Liver (tissue), 9 donors: ENCODE measurements around the gene DIS3L2. TPM values are rescaled to one million over a fixed set of nuclear protein-coding genes. Genes with fewer than 3 reads are reported as not detected.
A peak's percentile ranks its signal among the peaks of the same experiment; 100 is the strongest.

ENCODE experiments used
- DNase-seq: peaks from one replicate; pipeline ENCODE4 v3.0.0-alpha.2; 2017; ENCODE audit warnings: low spot score
- H3K27ac ChIP-seq, 2 donors: one replicate each; pipeline ENCODE4 v1.7.0; 2013; ENCODE audit warnings: inconsistent platforms in 2 of 2, low read length in 2 of 2, control low read depth in 1 of 2, low read depth in 1 of 2, mild to moderate bottlenecking in 1 of 2
- H3K27me3 ChIP-seq, 4 donors: one replicate each; pipeline versions ENCODE4 v1.6.1 to v1.7.0; 2013; ENCODE audit warnings: low read length in 3 of 4, inconsistent platforms in 1 of 4, mild to moderate bottlenecking in 1 of 4, moderate library complexity in 1 of 4; ENCODE audit not compliant: control insufficient read depth in 4 of 4, insufficient read depth in 4 of 4
- H3K36me3 ChIP-seq, 4 donors: one replicate each; pipeline versions ENCODE4 v1.6.1 to v1.7.0; 2013; ENCODE audit warnings: low read length in 3 of 4, mild to moderate bottlenecking in 3 of 4, low read depth in 1 of 4, moderate library complexity in 1 of 4; ENCODE audit not compliant: control insufficient read depth in 4 of 4, insufficient read depth in 3 of 4
- H3K4me1 ChIP-seq, 4 donors: one replicate each; pipeline versions ENCODE4 v1.6.1 to v1.7.0; 2013; ENCODE audit warnings: low read length in 3 of 4, mild to moderate bottlenecking in 3 of 4, moderate library complexity in 1 of 4; ENCODE audit not compliant: control insufficient read depth in 4 of 4, insufficient read depth in 4 of 4
- H3K4me3 ChIP-seq, 3 donors: one replicate each; pipeline versions ENCODE4 v1.6.1 to v1.7.0; 2013; ENCODE audit warnings: low read length in 3 of 3, control low read depth in 1 of 3, low read depth in 1 of 3, mild to moderate bottlenecking in 1 of 3
- H3K9ac ChIP-seq, 2 donors: one replicate each; pipeline ENCODE4 v1.7.0; 2013; ENCODE audit warnings: low read length in 2 of 2, mild to moderate bottlenecking in 2 of 2, moderate library complexity in 2 of 2, control low read depth in 1 of 2, low read depth in 1 of 2
- H3K9me3 ChIP-seq, 4 donors: one replicate each; pipeline versions ENCODE4 v1.6.1 to v1.7.0; 2013; ENCODE audit warnings: low read length in 3 of 4; ENCODE audit not compliant: control insufficient read depth in 4 of 4
- EGR1 ChIP-seq, 2 donors: IDR thresholded peaks; 2 replicates each; pipeline ENCODE4 v1.6.1; 2016 to 2018; ENCODE audit warnings: antibody characterized with exemption in 2 of 2, low read depth in 2 of 2
- FOXA1 ChIP-seq: IDR thresholded peaks from 2 replicates; pipeline ENCODE4 v1.6.1; 2016; ENCODE audit warnings: antibody characterized with exemption
- FOXA2 ChIP-seq: IDR thresholded peaks from 2 replicates; pipeline ENCODE4 v1.6.1; 2016; ENCODE audit warnings: antibody characterized with exemption
- GABPA ChIP-seq, 2 donors: IDR thresholded peaks in 1 of 2; conservative IDR thresholded peaks in 1 of 2; 2 replicates each; pipeline ENCODE4 v1.6.1; 2016; ENCODE audit warnings: antibody characterized with exemption in 2 of 2, mild to moderate bottlenecking in 1 of 2, moderate library complexity in 1 of 2
- HNF4A ChIP-seq, 2 donors: conservative IDR thresholded peaks; 2 replicates each; pipeline ENCODE4 v1.6.1; 2016; ENCODE audit warnings: antibody characterized with exemption in 2 of 2, mild to moderate bottlenecking in 2 of 2
- HNF4G ChIP-seq: IDR thresholded peaks from 2 replicates; pipeline ENCODE4 v1.6.1; 2016; ENCODE audit warnings: antibody characterized with exemption
- JUND ChIP-seq, 2 donors: IDR thresholded peaks; 2 replicates each; pipeline ENCODE4 v1.6.1; 2016; ENCODE audit warnings: antibody characterized with exemption in 2 of 2
- MAX ChIP-seq: IDR thresholded peaks from 2 replicates; pipeline ENCODE4 v1.6.1; 2016; ENCODE audit warnings: antibody characterized with exemption
- NR2F2 ChIP-seq: IDR thresholded peaks from 2 replicates; pipeline ENCODE4 v1.6.1; 2016; ENCODE audit warnings: antibody characterized with exemption
- RAD21 ChIP-seq, 2 donors: IDR thresholded peaks; 2 replicates each; pipeline ENCODE4 v1.6.1; 2016; ENCODE audit warnings: antibody characterized with exemption in 2 of 2, mild to moderate bottlenecking in 2 of 2
- REST ChIP-seq: IDR thresholded peaks from 2 replicates; pipeline ENCODE4 v1.6.1; 2016; ENCODE audit warnings: antibody characterized with exemption, mild to moderate bottlenecking
- RXRA ChIP-seq, 2 donors: IDR thresholded peaks; 2 replicates each; pipeline ENCODE4 v1.6.1; 2017 to 2018; ENCODE audit warnings: antibody characterized with exemption in 2 of 2, mild to moderate bottlenecking in 1 of 2
- SP1 ChIP-seq: IDR thresholded peaks from 2 replicates; pipeline ENCODE4 v1.6.1; 2018; ENCODE audit warnings: antibody characterized with exemption, mild to moderate bottlenecking
- TAF1 ChIP-seq: conservative IDR thresholded peaks from 2 replicates; pipeline ENCODE4 v1.6.1; 2016; ENCODE audit warnings: antibody characterized with exemption, mild to moderate bottlenecking
- YY1 ChIP-seq: IDR thresholded peaks from 2 replicates; pipeline ENCODE4 v1.6.1; 2016; ENCODE audit warnings: antibody characterized with exemption, mild to moderate bottlenecking
- WGBS: extraction: QIAGEN DNeasy Blood & Tissue Kit; methylation state at CpG from one replicate; pipeline ENCODE4 v1.1.7; 2013; 5-methylcytosine and 5-hydroxymethylcytosine counted together
- polyA plus RNA-seq, 2 donors: library from polyadenylated mRNA; stranded (reverse) in 1 of 2; unstranded in 1 of 2; fragments of 200-250 nt in 1 of 2; fragments of >200 nt in 1 of 2; fragmentation: Nextera tagmentation in 1 of 2; extraction: Ambion mirVana in 1 of 2; gene quantifications; one replicate each; pipeline versions ENCODE4 v1.2.1 to v1.2.3, GENCODE V29; 2013 to 2015
- total RNA-seq, 2 donors: library from RNA; depleted of rRNA; stranded (reverse); fragments of >200 nt; gene quantifications; one replicate each; pipeline ENCODE4 v1.2.3, GENCODE V29; 2014
- TF ChIP-seq, protein P1 (sequence below): fragments of 150-350 bp; IDR thresholded peaks from 2 replicates; pipeline ENCODE4 v1.5.1; 2017; ENCODE audit warnings: improper control_type of control experiment, low read depth, low read length; ENCODE audit not compliant: missing input control
- TF ChIP-seq, protein P2 (sequence below): IDR thresholded peaks from 2 replicates; pipeline ENCODE4 v1.6.1; 2016; ENCODE audit warnings: antibody characterized with exemption
- TF ChIP-seq, protein P3 (sequence below): IDR thresholded peaks from 2 replicates; pipeline ENCODE4 v1.6.1; 2016; ENCODE audit warnings: antibody characterized with exemption
- donor health status: healthy.
- donor health status: healthy.
- donor health status: healthy.
- donor health status: healthy.
- donor health status: healthy.

Gene DIS3L2
- total and polyA plus RNA-seq, 4 donors: 5.7 to 21.5 (median 8.8) TPM

GRCh38 chr2:232228971-232229894, 267.7 kb downstream of the DIS3L2 start:
- 80% methylated on average over 7 of the region's 7 CpGs for WGBS
- no peaks in the 10 kb centered on the region for H3K9me3 ChIP-seq
- no peak overlapping the region for H3K27ac ChIP-seq
- H3K4me3 ChIP-seq: no peak overlapping the region
- TF ChIP-seq TAF1 (no peak), RAD21 (IDR thresholded peaks at IDR 0.05) (no peak), FOXA2 (no peak), NR2F2 (peak; percentile 40)
- H3K9ac ChIP-seq: no peak overlapping the region
- H3K36me3 ChIP-seq: no peaks in the 10 kb centered on the region
- no peaks in the 10 kb centered on the region for H3K4me1 ChIP-seq
- DNase-seq: no peak
- H3K27me3 ChIP-seq: no peaks in the 10 kb centered on the region

- Histone ChIP-seq H3K36me3 (no peaks in the 10 kb centered on the region), H3K4me1 (no peaks in the 10 kb centered on the region), H3K27me3 (no peaks in the 10 kb centered on the region), H3K27ac (no peak overlapping the region), H3K9ac (no peak overlapping the region), H3K9me3 (no peaks in the 10 kb centered on the region), H3K4me3 (no peak overlapping the region)
- TF ChIP-seq, protein P1, sequence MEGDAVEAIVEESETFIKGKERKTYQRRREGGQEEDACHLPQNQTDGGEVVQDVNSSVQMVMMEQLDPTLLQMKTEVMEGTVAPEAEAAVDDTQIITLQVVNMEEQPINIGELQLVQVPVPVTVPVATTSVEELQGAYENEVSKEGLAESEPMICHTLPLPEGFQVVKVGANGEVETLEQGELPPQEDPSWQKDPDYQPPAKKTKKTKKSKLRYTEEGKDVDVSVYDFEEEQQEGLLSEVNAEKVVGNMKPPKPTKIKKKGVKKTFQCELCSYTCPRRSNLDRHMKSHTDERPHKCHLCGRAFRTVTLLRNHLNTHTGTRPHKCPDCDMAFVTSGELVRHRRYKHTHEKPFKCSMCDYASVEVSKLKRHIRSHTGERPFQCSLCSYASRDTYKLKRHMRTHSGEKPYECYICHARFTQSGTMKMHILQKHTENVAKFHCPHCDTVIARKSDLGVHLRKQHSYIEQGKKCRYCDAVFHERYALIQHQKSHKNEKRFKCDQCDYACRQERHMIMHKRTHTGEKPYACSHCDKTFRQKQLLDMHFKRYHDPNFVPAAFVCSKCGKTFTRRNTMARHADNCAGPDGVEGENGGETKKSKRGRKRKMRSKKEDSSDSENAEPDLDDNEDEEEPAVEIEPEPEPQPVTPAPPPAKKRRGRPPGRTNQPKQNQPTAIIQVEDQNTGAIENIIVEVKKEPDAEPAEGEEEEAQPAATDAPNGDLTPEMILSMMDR: no peak
- TF ChIP-seq, protein P2, sequence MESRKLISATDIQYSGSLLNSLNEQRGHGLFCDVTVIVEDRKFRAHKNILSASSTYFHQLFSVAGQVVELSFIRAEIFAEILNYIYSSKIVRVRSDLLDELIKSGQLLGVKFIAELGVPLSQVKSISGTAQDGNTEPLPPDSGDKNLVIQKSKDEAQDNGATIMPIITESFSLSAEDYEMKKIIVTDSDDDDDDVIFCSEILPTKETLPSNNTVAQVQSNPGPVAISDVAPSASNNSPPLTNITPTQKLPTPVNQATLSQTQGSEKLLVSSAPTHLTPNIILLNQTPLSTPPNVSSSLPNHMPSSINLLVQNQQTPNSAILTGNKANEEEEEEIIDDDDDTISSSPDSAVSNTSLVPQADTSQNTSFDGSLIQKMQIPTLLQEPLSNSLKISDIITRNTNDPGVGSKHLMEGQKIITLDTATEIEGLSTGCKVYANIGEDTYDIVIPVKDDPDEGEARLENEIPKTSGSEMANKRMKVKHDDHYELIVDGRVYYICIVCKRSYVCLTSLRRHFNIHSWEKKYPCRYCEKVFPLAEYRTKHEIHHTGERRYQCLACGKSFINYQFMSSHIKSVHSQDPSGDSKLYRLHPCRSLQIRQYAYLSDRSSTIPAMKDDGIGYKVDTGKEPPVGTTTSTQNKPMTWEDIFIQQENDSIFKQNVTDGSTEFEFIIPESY: no peak
- TF ChIP-seq RXRA (IDR thresholded peaks at IDR 0.05) (no peak), JUND (IDR thresholded peaks at IDR 0.05) (no peak), SP1 (no peak), RAD21 (IDR thresholded peaks at IDR 0.05) (no peak), TAF1 (no peak), MAX (no peak), REST (no peak), HNF4G (no peak), FOXA2 (no peak), HNF4A (conservative IDR thresholded peaks at IDR 0.05) (no peak), GABPA (IDR thresholded peaks at IDR 0.05 in 1 of 2, conservative IDR thresholded peaks at IDR 0.05 in 1 of 2) (no peak), FOXA1 (no peak), EGR1 (IDR thresholded peaks at IDR 0.05; ENCODE audit: low read depth in 2 of 2) (no peak), NR2F2 (no peak), YY1 (no peak)
- TF ChIP-seq, protein P3, sequence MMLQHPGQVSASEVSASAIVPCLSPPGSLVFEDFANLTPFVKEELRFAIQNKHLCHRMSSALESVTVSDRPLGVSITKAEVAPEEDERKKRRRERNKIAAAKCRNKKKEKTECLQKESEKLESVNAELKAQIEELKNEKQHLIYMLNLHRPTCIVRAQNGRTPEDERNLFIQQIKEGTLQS: no peak
- 89% methylated on average over 3 of the region's 3 CpGs for WGBS
- DNase-seq: no peak
Observed at GRCh38 chr2:232229911-232230310, 268.4 kb downstream of the DIS3L2 start.
